NCI-H146 treated with DMSO at 0.1 percent for 48 hours (cell line): Measurements from ENCODE around the gene TCP1.
"Not testable (repeated sequence)": the region's sequence is repeated elsewhere in the genome, so short reads cannot be mapped to it uniquely, and the experiment has no call there.

ENCODE experiments used
- DNase-seq: peaks from one replicate; lab custom pipeline; 2025; ENCODE audit not compliant: unreplicated experiment; lab: John Stamatoyannopoulos, UW

TCP1 gene

GRCh38 chr6:159789377-159790148 lies at the start of gene TCP1:
Gene TCP1, minus strand, starts transcription at chr6:159789602. Its CDS starts 134 bp downstream, at chr6:159789468.
- peak; percentile 100 for DNase-seq

- DNase-seq, result no peak
These were observed 48.8 kb upstream of the TCP1 start for GRCh38 chr6:159838020-159838744.

- DNase-seq, result no peak
These were observed 48.1 kb upstream of the TCP1 start for GRCh38 chr6:159837511-159837910.

- no peak for DNase-seq
These were observed 47.5 kb upstream of the TCP1 start for GRCh38 chr6:159836718-159837490.

GRCh38 chr6:159833997-159834603 lies 44.7 kb upstream of the TCP1 start:
- DNase-seq, result no peak

- no peak for DNase-seq
These were observed 44.2 kb upstream of the TCP1 start for GRCh38 chr6:159833556-159833955.

- no peak for DNase-seq
These were observed 43.5 kb upstream of the TCP1 start for GRCh38 chr6:159832946-159833345.

GRCh38 chr6:159831373-159831679 lies 41.9 kb upstream of the TCP1 start:
- no peak for DNase-seq

GRCh38 chr6:159830501-159831372 lies 41.3 kb upstream of the TCP1 start:
- no peak for DNase-seq

GRCh38 chr6:159829526-159829925 lies 40.1 kb upstream of the TCP1 start:
- DNase-seq, result no peak

- no peak for DNase-seq
These were observed 38.7 kb upstream of the TCP1 start for GRCh38 chr6:159828074-159828473.

- DNase-seq, result no peak
These were observed 37.7 kb upstream of the TCP1 start for GRCh38 chr6:159826968-159827647.

GRCh38 chr6:159826004-159826403 lies 36.6 kb upstream of the TCP1 start:
- DNase-seq, result no peak

- DNase-seq, result not testable (repeated sequence)
These were observed 35.3 kb upstream of the TCP1 start for GRCh38 chr6:159824690-159825089.

- no peak for DNase-seq
These were observed 34.6 kb upstream of the TCP1 start for GRCh38 chr6:159823953-159824352.

- no peak for DNase-seq
These were observed 32.3 kb upstream of the TCP1 start for GRCh38 chr6:159821726-159822125.

- DNase-seq, result no peak
These were observed 31.7 kb upstream of the TCP1 start for GRCh38 chr6:159821122-159821521.

GRCh38 chr6:159819932-159820640 lies 30.7 kb upstream of the TCP1 start:
- DNase-seq, result no peak

GRCh38 chr6:159819098-159819497 lies 29.7 kb upstream of the TCP1 start:
- no peak for DNase-seq
